A549 (cell line): ENCODE results near the gene DOK4.

Source experiments
- CHD4 ChIP-seq: fragments of 200-600 bp; sonication (generic); IDR thresholded peaks from 2 replicates; pipeline ENCODE4 v1.6.1; 2016; ENCODE audit warnings: antibody characterized with exemption, mild to moderate bottlenecking, borderline replicate concordance
- KDM1A ChIP-seq: fragments of 200-600 bp; sonication (generic); IDR thresholded peaks from 2 replicates; pipeline ENCODE4 v1.6.1; 2016; ENCODE audit warnings: low read depth, mild to moderate bottlenecking
- MYC ChIP-seq: IDR thresholded peaks from 2 replicates; pipeline ENCODE4 v1.6.1; 2012; ENCODE audit warnings: mild to moderate bottlenecking, inconsistent platforms, low read length, improper control_type of control experiment, borderline replicate concordance
- NR3C1 ChIP-seq: fragments of >200 bp; sonication (Bioruptor Twin); formaldehyde crosslinking; IDR thresholded peaks from 3 replicates; pipeline ENCODE4 v1.6.1; 2017
- SMC3 ChIP-seq: fragments of >200 bp; sonication (Bioruptor Twin); formaldehyde crosslinking; IDR thresholded peaks from 3 replicates; pipeline ENCODE4 v1.6.1; 2018; ENCODE audit warnings: inconsistent platforms
- TF ChIP-seq, protein P1 (sequence below): IDR thresholded peaks from 2 replicates; pipeline ENCODE4 v1.6.1; 2012
- TF ChIP-seq, protein P2 (sequence below): IDR thresholded peaks from 2 replicates; pipeline ENCODE4 v1.6.1; 2012
- TF ChIP-seq, protein P3 (sequence below): fragments of >200 bp; sonication (Bioruptor Twin); formaldehyde crosslinking; IDR thresholded peaks from 3 replicates; pipeline ENCODE4 v1.5.1; 2016

DNA sequence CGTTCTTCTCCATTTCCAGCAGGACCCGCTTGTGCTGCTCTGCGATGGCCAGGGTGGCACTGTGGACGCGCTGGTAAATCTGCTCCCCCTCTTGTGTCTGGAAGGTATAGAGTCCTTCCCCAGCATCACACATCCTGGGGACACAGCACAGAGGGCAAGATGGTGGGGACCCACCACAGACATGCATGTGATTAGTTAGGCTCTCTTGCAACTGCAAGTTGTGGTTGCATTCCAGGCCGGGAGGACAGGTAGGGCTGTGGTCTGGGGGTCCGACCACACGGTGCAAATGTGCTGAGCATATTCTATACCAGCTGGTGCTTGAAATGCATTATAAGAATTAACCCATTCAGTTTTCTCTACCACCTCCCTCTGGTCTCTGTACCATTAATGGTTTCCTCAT is 12.4 kb downstream of the DOK4 start:
- TF ChIP-seq, protein P1, sequence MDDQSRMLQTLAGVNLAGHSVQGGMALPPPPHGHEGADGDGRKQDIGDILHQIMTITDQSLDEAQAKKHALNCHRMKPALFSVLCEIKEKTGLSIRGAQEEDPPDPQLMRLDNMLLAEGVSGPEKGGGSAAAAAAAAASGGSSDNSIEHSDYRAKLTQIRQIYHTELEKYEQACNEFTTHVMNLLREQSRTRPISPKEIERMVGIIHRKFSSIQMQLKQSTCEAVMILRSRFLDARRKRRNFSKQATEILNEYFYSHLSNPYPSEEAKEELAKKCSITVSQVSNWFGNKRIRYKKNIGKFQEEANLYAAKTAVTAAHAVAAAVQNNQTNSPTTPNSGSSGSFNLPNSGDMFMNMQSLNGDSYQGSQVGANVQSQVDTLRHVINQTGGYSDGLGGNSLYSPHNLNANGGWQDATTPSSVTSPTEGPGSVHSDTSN = no peak
- no peak for TF ChIP-seq NR3C1
- no peak for TF ChIP-seq SMC3
- TF ChIP-seq, protein P2, sequence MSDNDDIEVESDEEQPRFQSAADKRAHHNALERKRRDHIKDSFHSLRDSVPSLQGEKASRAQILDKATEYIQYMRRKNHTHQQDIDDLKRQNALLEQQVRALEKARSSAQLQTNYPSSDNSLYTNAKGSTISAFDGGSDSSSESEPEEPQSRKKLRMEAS = no peak
- TF ChIP-seq, protein P3, sequence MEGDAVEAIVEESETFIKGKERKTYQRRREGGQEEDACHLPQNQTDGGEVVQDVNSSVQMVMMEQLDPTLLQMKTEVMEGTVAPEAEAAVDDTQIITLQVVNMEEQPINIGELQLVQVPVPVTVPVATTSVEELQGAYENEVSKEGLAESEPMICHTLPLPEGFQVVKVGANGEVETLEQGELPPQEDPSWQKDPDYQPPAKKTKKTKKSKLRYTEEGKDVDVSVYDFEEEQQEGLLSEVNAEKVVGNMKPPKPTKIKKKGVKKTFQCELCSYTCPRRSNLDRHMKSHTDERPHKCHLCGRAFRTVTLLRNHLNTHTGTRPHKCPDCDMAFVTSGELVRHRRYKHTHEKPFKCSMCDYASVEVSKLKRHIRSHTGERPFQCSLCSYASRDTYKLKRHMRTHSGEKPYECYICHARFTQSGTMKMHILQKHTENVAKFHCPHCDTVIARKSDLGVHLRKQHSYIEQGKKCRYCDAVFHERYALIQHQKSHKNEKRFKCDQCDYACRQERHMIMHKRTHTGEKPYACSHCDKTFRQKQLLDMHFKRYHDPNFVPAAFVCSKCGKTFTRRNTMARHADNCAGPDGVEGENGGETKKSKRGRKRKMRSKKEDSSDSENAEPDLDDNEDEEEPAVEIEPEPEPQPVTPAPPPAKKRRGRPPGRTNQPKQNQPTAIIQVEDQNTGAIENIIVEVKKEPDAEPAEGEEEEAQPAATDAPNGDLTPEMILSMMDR = no peak
- no peak for TF ChIP-seq KDM1A
- no peak for TF ChIP-seq CHD4
- TF ChIP-seq MYC = no peak
